Stimulated activated CD4-positive, alpha-beta T cell treated with anti-CD3 and anti-CD28 coated beads, Interleukin-15, amount 100 ng/mL, for 24 hours (primary cell): ENCODE data around the gene SNX18.

Source experiments
- DNase-seq: peaks from one replicate; pipeline ENCODE4 v3.0.0-alpha.2; 2020

Gene SNX18

DNA sequence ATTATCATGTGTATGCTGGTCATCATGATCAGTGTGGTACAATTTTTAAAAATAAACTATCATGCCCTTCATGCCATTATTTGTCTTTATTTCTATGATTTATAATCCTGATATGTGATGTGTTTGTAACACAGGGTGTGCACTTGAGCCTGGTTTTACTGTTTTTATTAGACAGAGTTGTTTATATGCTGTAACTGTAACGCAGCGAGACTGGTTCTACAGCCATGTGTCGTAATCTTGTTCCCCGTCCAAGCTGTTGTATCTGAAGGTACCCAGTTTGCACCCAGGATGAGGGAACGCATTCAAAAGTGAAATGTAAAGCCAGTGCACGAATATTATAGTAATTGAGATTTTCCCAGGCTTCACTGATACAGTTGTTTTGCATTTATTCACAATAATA, 28.2 kb downstream of the SNX18 start:
- DNase-seq: no peak

- no peak for DNase-seq
These were observed 30.2 kb downstream of the SNX18 start for GRCh38 chr5:54547711-54548250.

GRCh38 chr5:54548565-54548964, 31.0 kb downstream of the SNX18 start:
- no peak for DNase-seq

DNA sequence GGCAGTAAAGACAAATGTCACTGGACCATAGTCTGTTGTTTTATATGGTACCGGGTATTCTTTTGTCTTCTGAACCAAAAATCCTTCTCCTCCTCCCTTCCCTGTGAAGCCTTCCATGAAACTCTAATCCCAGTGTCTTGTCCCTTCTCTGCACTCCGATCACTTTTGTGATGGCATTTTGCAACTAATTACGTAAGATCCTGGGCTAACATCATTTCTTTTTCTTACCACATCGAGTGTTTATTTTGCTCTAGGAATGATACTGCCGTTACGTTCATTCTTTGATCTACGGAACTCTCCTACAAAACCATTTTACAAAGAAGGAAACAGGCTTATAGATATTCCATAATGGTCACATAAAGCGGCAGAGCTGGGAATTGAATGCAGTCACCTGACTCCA, 33.7 kb downstream of the SNX18 start:
- DNase-seq: no peak

DNA sequence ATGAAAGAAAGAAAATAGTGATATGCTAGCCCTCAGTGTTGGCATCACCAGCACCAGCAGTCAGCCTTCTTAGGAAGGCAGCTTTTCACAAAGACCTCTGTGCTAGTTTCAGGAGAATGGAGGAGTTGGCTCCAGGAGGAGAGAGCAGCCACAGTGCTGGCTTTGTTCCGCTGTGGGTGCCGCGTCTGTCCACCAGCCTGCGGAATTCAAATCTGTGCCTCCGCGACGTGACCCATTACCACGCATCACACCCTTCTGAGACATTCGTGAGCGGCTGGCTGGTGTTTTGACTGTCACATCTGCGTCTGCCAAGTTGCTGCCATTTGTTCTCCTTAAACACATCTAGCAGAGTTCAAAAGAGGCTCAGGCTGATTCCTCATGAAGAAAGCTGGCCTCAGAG, 34.4 kb downstream of the SNX18 start:
- no peak for DNase-seq

GRCh38 chr5:54552446-54552845, 34.9 kb downstream of the SNX18 start:
- no peak for DNase-seq

GRCh38 chr5:54553659-54554207, 36.2 kb downstream of the SNX18 start:
- DNase-seq: no peak

DNA sequence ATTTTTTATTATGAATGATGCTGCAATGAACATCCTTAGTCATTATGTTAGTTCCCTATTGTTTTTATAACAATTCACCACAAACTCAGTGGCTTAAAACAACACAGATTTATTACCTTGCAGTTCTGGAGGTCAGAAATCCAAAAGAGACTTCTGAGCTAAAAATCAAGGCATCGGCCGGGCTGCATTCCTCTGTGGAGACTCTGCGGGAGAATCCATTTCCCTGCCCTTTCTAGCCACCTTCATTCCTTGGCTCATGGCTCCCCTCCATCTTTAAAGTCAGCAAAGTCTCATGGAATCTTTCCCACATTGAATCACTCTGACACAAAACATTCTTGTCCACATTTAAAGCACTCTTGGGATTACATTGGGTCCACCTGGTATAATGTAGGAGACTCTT, 38.6 kb downstream of the SNX18 start:
- DNase-seq: no peak

DNA sequence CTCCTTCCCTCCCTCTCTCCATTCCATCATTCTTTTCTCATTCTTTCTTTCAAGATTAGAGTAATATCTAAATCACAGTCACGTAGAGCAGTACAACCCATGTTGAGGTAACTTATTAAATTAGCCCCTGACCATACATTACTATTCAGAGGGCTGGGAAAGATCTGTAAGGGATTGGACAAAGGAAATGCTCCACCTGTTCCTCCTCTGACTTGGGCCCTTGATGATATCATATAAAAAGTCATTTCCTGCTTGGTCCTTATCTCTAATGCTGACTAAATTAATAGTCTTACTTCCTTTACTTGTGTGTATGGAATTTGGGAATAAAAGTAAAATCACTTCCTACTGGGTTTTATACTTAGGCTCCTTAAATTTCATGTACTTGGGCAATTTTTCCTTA, 40.8 kb downstream of the SNX18 start:
- DNase-seq: no peak

DNA sequence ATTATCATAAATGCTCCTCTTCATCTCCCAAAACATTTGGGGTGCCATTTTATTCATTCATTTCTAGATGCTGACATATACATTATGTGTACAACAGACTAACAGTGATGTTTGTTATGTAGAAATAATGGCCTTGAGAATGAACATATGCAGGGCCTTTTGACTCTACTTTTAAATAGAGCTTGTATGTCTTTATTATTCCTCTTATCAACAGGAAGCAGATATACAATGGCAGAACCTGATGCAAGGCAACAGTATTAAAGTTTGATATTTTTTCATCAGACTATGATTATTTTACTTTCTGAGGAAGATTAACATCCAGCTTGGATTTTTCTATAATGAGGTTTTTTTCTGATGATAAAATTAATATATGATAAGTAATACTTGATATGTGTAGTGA, 44.1 kb downstream of the SNX18 start:
- no peak for DNase-seq

DNA sequence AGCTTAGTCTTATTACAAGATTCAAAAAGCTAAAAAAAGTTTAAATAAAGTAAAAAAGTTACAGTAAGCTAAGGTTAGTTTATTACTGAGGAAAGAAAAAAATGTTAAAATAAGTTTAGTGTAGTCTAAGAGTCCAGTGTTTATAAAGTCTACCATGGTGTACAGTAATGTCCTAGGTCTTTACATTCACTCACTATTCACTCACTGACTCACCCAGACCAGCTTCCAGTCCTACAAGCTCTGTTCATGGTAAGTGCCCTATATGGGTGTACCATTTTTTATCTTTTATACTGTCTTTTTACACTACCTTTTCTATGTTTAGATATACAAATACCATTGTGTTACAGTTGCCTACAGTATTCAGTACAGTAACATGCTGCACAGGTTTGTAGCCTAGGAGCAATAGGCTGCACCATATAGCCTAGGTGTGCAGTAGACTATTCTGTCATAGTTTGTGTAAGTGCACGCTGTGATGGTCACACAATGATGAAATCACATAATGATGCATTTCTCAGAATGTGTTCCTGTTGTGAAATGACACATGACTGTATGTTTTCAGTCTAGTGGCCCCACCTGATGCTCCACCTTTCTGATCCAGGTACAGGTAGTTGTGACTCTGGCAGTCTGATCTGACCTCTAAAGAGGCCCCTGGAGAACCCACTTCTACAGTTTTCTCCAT, 45.7 kb downstream of the SNX18 start:
- DNase-seq: no peak

GRCh38 chr5:54567996-54568395, 50.4 kb downstream of the SNX18 start:
- no peak for DNase-seq

- no peak for DNase-seq
These were observed 53.4 kb downstream of the SNX18 start for GRCh38 chr5:54570916-54571315.

GRCh38 chr5:54571462-54571861, 53.9 kb downstream of the SNX18 start:
- DNase-seq: no peak

DNA sequence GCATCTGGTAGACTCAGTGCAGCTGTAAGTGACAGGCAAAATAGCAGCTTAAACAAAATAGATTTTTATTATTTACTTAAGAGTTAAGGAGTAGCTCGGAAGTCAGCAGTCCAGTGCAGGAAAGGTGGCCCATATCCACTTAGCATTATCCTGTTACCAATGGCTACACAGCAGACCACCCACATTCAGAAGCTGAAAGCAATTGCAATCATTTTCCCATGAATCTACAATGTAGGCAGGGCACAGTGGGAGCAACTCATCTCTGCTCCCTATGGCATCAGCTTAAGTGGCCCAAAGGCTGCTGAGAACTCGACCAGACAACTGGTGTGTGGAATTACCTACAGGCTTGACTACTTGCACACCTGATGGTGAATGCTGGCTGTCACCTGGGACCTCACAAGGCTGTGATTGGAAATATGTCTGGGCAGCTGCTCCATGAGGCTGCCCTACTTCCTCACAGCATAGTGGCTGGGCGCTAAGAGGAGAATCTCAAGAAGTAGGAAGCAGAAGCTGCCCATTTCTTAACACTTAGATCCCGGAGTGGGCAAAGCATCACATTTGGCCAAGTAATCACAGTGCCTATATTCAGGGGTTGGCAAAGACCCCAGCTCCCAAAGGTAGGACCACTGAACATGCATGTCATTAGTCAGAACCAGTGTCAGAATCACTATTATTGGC, 56.4 kb downstream of the SNX18 start:
- DNase-seq: no peak

DNA sequence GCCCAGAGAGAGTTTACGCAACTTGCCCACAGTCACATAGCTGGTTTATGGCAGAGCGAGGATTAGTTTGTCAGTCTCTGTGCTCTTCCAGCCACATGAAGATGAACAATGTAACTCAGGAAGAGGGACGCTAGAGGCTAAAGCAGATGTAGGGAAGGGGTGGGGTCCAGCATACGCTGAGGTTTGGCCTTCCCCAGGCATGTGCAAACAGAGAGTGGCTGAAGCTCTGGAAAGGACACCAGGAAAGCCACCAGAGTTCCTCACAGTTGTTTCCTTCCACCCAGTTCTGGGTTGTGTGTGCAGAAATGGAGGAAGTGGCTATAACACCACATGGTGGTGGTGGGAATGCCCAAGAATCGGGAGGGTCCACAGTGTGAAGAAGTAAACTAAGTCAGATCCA, 60.0 kb downstream of the SNX18 start:
- DNase-seq: no peak

DNA sequence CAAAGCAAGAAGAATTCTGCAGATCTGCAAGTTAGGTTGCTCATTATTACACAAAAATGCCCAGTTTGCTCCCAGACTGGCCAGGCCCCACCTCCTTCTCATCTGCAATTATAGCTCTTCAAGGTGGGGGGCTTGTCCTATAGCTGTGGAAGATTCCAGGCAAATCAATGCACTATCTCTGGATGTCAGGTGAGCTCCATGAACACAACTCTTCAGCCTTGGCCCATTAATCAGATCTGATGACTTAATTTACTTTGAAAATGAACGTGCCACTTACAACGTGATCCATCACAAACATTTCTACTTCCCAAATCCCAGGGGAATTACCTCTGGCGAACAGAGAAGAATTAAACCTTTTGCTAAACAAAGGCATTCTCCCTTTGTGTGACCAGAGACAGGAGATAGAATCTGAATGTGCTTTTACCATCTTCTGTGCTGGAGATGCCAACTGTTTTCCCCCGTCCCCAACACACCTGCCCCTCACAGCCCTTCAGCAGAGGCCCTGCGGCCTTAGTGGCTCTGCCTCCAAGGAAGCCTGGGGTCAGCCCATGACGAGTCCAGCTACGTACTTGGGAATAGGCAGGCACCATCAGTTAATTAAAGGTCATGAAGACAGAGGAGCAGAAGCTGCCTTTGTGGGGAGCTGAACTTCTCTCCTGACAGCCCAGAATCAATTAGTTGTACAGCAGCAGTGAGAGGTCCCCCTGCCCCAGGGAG, 60.5 kb downstream of the SNX18 start:
- DNase-seq: no peak

- no peak for DNase-seq
These were observed 62.2 kb downstream of the SNX18 start for GRCh38 chr5:54579591-54580295.

DNA sequence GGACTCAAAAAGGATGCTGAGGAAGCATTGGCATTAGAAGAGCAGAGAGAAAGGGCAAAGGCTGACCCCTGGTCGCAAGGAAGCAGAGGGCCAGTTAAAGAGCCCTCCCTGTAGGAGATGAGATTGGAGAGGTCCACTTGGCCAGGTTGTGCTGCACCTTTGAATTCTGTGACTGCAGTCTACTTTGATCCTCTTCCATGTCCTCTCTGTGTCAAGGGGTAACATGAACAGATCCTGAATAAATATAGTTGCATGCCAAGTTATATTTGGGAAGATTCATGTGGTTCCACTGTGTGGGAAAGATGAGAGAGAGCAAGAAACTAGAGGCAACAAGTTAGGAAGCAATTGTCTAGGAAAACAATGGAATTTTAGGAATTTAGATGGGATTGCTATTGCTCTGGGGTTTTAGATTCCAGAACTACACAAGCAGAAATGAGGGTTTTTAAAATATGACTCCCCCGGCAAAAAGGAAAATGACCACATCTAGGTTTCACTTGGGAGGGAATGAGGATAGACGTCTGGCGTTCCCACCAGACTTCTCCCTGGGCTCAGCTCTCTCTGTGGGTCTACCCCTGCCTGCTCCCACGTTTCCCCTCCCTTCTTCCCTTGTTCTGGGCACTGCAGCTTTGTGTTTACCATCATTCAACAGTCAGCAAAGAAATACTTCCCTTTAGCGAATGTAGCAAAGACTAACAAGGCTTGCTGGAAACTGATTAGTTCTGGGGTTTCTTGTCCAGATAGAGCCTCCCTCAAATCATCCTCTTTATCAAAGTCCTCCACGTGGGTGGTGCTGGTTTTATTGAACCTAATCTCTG, 63.6 kb downstream of the SNX18 start:
- no peak for DNase-seq

GRCh38 chr5:54581831-54582548, 64.4 kb downstream of the SNX18 start:
- DNase-seq: no peak

DNA sequence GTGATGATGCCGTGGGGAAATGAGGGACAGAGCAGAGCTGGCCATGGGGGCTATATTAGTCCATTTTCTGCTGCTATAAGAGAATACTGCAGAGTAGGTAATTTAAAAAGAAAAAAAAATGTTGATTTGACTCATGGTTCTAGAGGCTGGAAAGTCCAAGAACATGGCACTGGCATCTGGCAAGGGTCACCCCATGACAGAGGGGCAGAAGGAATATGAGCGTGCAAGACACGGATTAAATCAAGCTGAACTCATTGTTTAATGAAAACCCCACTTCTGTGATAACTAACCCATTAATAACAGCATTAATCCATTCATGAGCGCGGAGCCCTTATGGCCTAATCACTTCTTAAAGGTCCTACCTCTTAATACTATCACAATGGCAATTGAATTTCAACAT, 68.8 kb downstream of the SNX18 start:
- DNase-seq: no peak
